Activated T-helper 17 cell treated with anti-CD3 and anti-CD28 coated beads, Interleukin-2, amount 50 U/mL, for 72 hours (primary cell): Measurements from ENCODE around the gene MAP7. TPM values are rescaled to one million over a fixed set of nuclear protein-coding genes. Genes with fewer than 3 reads are reported as not detected.
"Not testable (repeated sequence)": the region's sequence is repeated elsewhere in the genome, so short reads cannot be mapped to it uniquely, and the experiment has no call there.

Experiments used
- ATAC-seq: fragments of 150-1000 bp; cut with Tn5 transposase; replicated peaks from 2 replicates; pipeline ENCODE4 v1.10.0; 2021; ENCODE audit warnings: mild to moderate bottlenecking, moderate library complexity
- H3K27ac Mint-ChIP-seq: one replicate; pipeline ENCODE4 v1.8.0; 2022; ENCODE audit warnings: mixed read lengths
- H3K27me3 Mint-ChIP-seq: one replicate; pipeline ENCODE4 v1.8.0; 2022; ENCODE audit warnings: mixed read lengths
- H3K36me3 Mint-ChIP-seq: one replicate; pipeline ENCODE4 v1.8.0; 2022; ENCODE audit warnings: low read depth, mild to moderate bottlenecking, mixed read lengths
- H3K4me1 Mint-ChIP-seq: one replicate; pipeline ENCODE4 v1.8.0; 2022; ENCODE audit warnings: mixed read lengths
- H3K4me3 Mint-ChIP-seq: one replicate; pipeline ENCODE4 v1.8.0; 2022; ENCODE audit warnings: mild to moderate bottlenecking, mixed read lengths
- H3K9me3 Mint-ChIP-seq: one replicate; pipeline ENCODE4 v1.8.0; 2022; ENCODE audit warnings: mixed read lengths
- total RNA-seq, 2 donors: library from RNA; stranded (reverse); gene quantifications; one replicate each; pipeline ENCODE4 v1.2.3, GENCODE V29; 2022

MAP7 gene
- total RNA-seq, 2 donors from 2014 or later = 0.76 to 1.2 TPM

DNA sequence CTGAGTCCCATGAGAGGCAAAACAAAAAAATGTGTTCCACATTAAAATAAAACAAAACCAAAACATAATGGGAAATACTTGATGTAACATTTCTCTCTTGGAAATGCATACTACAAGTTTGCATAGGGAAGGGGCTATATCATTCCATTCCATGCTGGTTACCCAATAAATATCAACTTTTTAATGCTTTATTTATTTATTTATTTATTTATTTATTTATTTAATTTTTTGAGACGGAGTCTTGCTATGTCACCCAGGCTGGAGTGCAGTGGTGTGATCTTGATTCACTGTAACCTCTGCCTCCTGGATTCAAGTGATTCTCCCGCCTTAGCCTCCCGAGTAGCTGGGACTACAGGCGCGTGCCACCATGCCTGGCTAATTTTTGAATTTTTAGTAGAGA is 118.9 kb downstream of the MAP7 start:
- not testable (repeated sequence) for H3K36me3 Mint-ChIP-seq, ATAC-seq, H3K9me3 Mint-ChIP-seq, H3K4me1 Mint-ChIP-seq, H3K4me3 Mint-ChIP-seq, H3K27ac Mint-ChIP-seq
- H3K27me3 Mint-ChIP-seq = peaks cover 16% of the 10 kb centered on the region

DNA sequence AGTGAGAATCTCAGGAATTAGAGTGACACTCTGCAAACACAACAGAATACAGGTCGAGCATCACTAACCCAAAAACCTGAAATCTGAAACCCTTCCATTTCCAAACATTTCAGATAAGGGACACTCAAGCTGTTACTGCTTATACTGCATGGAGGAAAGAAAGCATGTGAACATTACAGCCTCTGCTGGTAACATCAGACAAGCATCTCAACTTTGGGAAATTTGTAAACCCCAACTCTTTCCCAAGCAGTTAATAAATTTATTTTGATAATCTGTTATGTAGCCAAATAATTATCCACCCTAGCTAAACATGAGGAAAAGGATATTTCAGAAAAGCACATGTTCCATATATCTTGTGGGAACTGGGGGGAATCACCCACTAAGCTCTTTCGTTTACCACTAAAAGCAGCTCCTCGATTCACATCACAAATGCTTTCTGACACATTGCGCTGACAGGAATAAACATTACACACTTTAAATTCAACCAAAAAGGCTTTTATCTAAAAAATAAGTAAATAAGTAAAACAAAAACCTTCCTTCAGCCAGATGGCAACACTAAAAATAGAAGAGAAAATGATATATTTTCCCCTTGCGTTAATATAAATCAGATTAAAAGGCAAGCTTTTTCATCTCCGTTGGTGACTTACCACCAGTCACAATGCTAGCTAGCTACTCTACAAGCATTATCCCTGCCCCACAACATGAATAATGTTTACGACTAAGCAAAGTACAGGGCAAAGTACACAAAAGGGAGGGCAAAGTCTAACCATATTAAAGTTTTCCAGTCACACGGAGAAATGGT is 120.8 kb downstream of the MAP7 start:
- no peaks in the 10 kb centered on the region for H3K4me1 Mint-ChIP-seq
- H3K27ac Mint-ChIP-seq = no peak overlapping the region
- no peak overlapping the region for H3K4me3 Mint-ChIP-seq
- no peaks in the 10 kb centered on the region for H3K9me3 Mint-ChIP-seq
- peaks cover 19% of the 10 kb centered on the region for H3K27me3 Mint-ChIP-seq
- ATAC-seq = no peak
- H3K36me3 Mint-ChIP-seq = no peaks in the 10 kb centered on the region

GRCh38 chr6:136427378-136427717 is 122.9 kb downstream of the MAP7 start:
- peaks cover 19% of the 10 kb centered on the region for H3K27me3 Mint-ChIP-seq
- H3K36me3 Mint-ChIP-seq = no peaks in the 10 kb centered on the region
- no peaks in the 10 kb centered on the region for H3K4me1 Mint-ChIP-seq
- no peaks in the 10 kb centered on the region for H3K9me3 Mint-ChIP-seq
- H3K4me3 Mint-ChIP-seq = no peak overlapping the region
- no peak overlapping the region for H3K27ac Mint-ChIP-seq
- no peak for ATAC-seq

DNA sequence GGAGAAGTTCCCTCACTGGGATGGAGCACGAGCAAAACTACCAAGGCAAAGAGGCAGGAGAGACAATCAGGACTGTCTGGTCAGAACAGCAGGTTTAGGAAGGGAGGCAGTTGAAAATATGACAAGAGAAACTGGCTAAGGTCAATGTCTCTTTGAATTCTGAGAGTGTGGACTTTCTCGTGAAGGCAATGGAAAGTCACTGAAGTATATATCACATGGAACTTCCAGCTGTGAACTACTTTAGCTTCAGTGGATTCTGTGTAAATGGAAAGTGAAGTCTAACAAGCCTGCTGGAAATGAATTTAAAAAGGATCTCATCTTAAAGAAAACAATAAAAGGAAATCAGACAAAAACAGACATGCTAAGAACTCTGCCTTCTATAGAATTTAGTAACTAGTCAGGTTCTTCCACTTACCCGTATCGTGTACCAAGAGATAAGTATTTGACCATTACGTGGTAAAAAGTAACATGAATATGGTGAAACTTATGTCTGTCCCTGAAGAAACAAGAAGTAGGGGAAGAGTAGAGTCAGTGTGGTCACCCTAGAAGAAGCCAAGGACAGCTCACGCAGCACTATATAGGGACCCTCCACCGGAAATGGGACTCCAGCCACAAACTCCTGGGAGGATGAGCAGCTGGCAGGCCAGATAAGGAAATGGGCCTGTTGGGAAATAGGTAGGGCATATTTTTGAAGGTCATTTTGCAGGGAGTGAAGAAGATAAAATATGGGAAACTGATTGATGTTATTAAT is 123.4 kb downstream of the MAP7 start:
- no peaks in the 10 kb centered on the region for H3K9me3 Mint-ChIP-seq
- H3K27me3 Mint-ChIP-seq = peaks cover 19% of the 10 kb centered on the region
- H3K4me1 Mint-ChIP-seq = no peaks in the 10 kb centered on the region
- H3K27ac Mint-ChIP-seq = no peak overlapping the region
- ATAC-seq = no peak
- H3K36me3 Mint-ChIP-seq = no peaks in the 10 kb centered on the region
- H3K4me3 Mint-ChIP-seq = no peak overlapping the region

GRCh38 chr6:136425793-136426192 is 124.4 kb downstream of the MAP7 start:
- no peaks in the 10 kb centered on the region for H3K36me3 Mint-ChIP-seq
- ATAC-seq = no peak
- H3K27ac Mint-ChIP-seq = no peak overlapping the region
- no peak overlapping the region for H3K4me3 Mint-ChIP-seq
- no peaks in the 10 kb centered on the region for H3K4me1 Mint-ChIP-seq
- no peaks in the 10 kb centered on the region for H3K9me3 Mint-ChIP-seq
- H3K27me3 Mint-ChIP-seq = peaks cover 16% of the 10 kb centered on the region

- no peak for ATAC-seq
- no peaks in the 10 kb centered on the region for H3K36me3 Mint-ChIP-seq
- H3K27me3 Mint-ChIP-seq = peaks cover 14% of the 10 kb centered on the region
- no peak overlapping the region for H3K4me3 Mint-ChIP-seq
- H3K9me3 Mint-ChIP-seq = no peaks in the 10 kb centered on the region
- no peak overlapping the region for H3K27ac Mint-ChIP-seq
- no peaks in the 10 kb centered on the region for H3K4me1 Mint-ChIP-seq
Measured at GRCh38 chr6:136424901-136425300, 125.3 kb downstream of the MAP7 start.

DNA sequence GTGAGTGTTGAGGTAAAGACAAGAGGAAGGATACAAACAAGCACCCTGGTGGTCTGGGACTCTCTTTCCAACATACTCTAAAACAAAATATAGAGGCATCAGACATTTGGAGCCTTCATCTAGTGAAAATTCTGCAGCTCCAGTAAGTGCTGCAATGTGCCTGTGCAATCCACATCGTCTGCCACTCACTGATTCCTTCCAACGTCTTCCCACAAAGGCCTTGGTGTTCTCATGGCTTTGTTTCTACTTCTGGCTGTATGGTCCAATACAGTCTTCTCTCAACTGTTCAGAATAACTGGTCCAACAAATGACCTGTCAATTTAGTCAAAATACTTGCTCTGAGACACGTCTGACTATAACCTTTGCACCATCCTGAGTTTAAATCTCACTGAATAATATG is 125.8 kb downstream of the MAP7 start:
- no peaks in the 10 kb centered on the region for H3K9me3 Mint-ChIP-seq
- no peak overlapping the region for H3K27ac Mint-ChIP-seq
- peaks cover 14% of the 10 kb centered on the region for H3K27me3 Mint-ChIP-seq
- no peaks in the 10 kb centered on the region for H3K4me1 Mint-ChIP-seq
- no peak for ATAC-seq
- no peaks in the 10 kb centered on the region for H3K36me3 Mint-ChIP-seq
- H3K4me3 Mint-ChIP-seq = no peak overlapping the region

- H3K36me3 Mint-ChIP-seq = no peaks in the 10 kb centered on the region
- no peaks in the 10 kb centered on the region for H3K4me1 Mint-ChIP-seq
- H3K27ac Mint-ChIP-seq = no peak overlapping the region
- peaks cover 6% of the 10 kb centered on the region for H3K27me3 Mint-ChIP-seq
- no peak overlapping the region for H3K4me3 Mint-ChIP-seq
- H3K9me3 Mint-ChIP-seq = no peaks in the 10 kb centered on the region
- ATAC-seq = no peak
Measured at GRCh38 chr6:136421537-136422158, 128.6 kb downstream of the MAP7 start.

DNA sequence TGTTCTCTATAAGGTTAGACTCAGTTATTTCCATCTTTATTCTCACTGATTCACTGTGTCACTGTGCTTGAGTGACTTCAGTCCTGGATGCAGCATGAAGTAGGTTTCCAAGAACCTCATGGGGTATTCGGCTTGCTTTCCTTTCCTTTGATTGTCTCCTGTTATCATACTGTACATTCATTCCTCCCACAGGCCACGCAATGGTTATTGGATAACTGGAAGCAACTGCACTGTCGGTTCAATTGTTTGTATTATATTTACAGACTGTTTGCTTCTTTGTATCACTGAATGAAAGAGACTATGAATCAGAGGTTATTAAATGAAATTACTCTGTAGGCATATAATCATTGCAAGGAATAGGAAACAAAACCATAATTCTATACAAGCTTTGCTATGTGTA is 129.4 kb downstream of the MAP7 start:
- Mint-ChIP-seq H3K4me3 (no peak overlapping the region), H3K4me1 (no peaks in the 10 kb centered on the region), H3K36me3 (no peaks in the 10 kb centered on the region), H3K27ac (no peak overlapping the region), H3K9me3 (no peaks in the 10 kb centered on the region), H3K27me3 (peaks cover under 1% of the 10 kb centered on the region)
- no peak for ATAC-seq

DNA sequence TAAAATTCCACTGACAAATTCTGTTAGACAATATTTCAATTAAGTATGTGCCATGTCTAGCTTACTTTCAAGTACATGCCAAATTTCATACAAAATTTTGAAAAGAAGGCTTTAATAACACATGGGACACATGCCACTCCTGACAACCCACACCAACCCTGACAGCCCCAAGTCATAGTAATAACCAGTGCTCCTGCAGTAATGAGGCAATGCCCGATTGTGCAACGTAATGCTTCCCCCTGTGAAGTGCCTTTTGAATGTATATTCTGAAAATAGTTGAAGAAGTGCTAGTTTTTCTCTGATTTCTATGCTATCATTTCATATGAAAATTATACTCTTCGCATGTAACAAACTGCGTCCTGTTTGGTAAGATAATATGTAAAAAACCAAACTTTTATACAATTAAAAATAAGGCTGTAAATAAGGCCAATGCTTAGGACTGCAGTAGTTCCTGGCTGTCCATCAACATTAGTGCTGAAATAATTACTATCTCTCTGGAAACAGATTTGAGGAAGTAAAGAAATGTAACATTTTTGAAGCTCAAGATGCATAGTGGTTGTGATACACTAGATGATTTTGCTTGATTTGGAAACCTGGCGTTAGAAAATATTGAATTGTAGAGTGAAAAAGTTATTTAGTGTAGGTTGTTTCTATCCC is 134.7 kb downstream of the MAP7 start:
- no peak overlapping the region for H3K4me3 Mint-ChIP-seq
- no peaks in the 10 kb centered on the region for H3K4me1 Mint-ChIP-seq
- H3K9me3 Mint-ChIP-seq = no peaks in the 10 kb centered on the region

DNA sequence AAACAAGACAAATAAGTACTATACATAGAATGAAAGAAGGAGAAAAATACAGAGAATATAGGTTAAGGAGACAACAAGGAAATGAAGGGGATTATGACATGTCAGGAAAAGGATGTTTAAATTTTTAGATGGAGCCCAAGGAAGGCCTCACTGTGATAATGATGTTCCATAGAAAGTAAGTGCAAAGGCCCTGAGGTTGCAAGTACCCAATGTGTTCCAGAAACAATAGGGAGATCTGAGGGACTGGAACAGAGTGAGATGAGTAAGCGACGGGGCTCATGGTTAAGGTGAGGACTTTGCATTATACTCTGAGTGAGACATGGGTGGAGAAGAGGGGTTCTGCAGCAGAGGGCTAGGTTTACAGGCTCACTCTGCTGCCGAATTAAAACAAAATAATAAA is 137.8 kb downstream of the MAP7 start:
- Mint-ChIP-seq H3K4me3 (no peak overlapping the region), H3K36me3 (no peaks in the 10 kb centered on the region), H3K27ac (no peak overlapping the region), H3K4me1 (no peaks in the 10 kb centered on the region), H3K9me3 (no peaks in the 10 kb centered on the region), H3K27me3 (peaks cover 6% of the 10 kb centered on the region)
- ATAC-seq = no peak

More for the DNA sequence above, 134.7 kb downstream of the MAP7 start:
- Mint-ChIP-seq H3K27me3 (no peaks in the 10 kb centered on the region), H3K36me3 (no peaks in the 10 kb centered on the region), H3K27ac (no peak overlapping the region)
- no peak for ATAC-seq

DNA sequence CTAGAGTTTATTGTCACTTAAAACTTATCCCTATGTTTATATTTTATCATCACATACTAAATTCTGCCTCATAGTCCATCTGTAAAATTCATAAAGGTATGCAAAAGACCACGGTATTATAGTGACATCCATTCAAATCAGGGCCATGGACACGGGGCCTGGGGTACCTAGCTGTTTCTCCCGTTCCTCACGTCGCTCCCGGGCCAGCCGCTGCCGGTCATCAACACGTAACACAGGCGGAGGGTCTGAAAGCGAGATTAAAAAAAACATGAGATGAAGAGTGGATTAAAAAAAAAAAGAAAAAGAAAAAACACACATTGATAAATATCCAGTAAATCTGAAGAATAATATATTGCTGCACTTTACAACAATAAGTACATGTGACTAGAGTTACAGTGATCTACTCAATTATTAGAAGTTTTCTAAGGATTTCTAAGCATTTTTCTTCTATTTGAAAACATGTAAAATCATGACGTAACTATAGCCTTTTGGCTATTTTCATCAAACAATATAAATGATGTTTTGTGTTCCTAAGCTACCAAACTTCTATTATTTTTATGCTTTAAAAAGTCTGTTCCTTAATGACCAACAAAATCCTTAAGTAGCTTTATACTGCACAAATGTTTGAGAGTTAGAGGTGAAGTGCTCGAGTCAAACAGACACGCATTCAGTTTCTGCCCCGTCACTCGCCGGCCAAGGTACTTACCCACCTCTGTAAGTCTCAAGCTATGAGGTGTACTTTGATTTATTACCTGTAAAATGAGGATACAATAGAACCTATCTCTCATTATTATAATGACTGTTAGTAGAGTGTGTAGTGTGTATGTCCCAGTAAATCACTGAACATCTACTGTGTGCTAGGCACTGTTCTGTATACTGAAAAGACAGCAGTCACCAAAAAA is 138.5 kb downstream of the MAP7 start:
- no peaks in the 10 kb centered on the region for H3K4me1 Mint-ChIP-seq
- H3K9me3 Mint-ChIP-seq = no peaks in the 10 kb centered on the region
- H3K4me3 Mint-ChIP-seq = no peak overlapping the region
- H3K27ac Mint-ChIP-seq = no peak overlapping the region
- H3K36me3 Mint-ChIP-seq = no peaks in the 10 kb centered on the region
- ATAC-seq = no peak
- H3K27me3 Mint-ChIP-seq = peaks cover 11% of the 10 kb centered on the region

- H3K9me3 Mint-ChIP-seq = no peaks in the 10 kb centered on the region
- H3K4me3 Mint-ChIP-seq = no peak overlapping the region
- H3K36me3 Mint-ChIP-seq = no peaks in the 10 kb centered on the region
- no peak overlapping the region for H3K27ac Mint-ChIP-seq
- no peaks in the 10 kb centered on the region for H3K4me1 Mint-ChIP-seq
- ATAC-seq = no peak
- peaks cover 11% of the 10 kb centered on the region for H3K27me3 Mint-ChIP-seq
Measured at GRCh38 chr6:136411025-136411325, 139.2 kb downstream of the MAP7 start.
